Neuronal stem cell (in vitro differentiated cells): ENCODE measurements around the gene DCTN1.
A peak's percentile ranks its signal among the peaks of the same experiment; 100 is the strongest.

Source experiments
- DNase-seq: peaks from one replicate; pipeline ENCODE4 v3.0.0-alpha.2; 2013; ENCODE audit warnings: low spot score
- H2AFZ ChIP-seq: one replicate; pipeline ENCODE4 v1.6.1; 2013; ENCODE audit warnings: mild to moderate bottlenecking, low read length, inconsistent platforms
- H2AK5ac ChIP-seq: 2 replicates; pipeline ENCODE4 v1.6.1; 2013; ENCODE audit warnings: low read depth, mild to moderate bottlenecking, inconsistent platforms, low read length, moderate library complexity, mixed read lengths
- H2BK120ac ChIP-seq: 2 replicates; pipeline ENCODE4 v1.6.1; 2013; ENCODE audit warnings: low read depth, mild to moderate bottlenecking, inconsistent platforms, low read length, moderate library complexity, mixed read lengths
- H2BK12ac ChIP-seq: one replicate; pipeline ENCODE4 v1.6.1; 2013; ENCODE audit warnings: low read length, inconsistent platforms
- H2BK15ac ChIP-seq: 2 replicates; pipeline ENCODE4 v1.6.1; 2013; ENCODE audit warnings: mild to moderate bottlenecking, low read length, inconsistent platforms, mixed read lengths
- H2BK5ac ChIP-seq: one replicate; pipeline ENCODE4 v1.6.1; 2013; ENCODE audit warnings: inconsistent platforms, mild to moderate bottlenecking, low read length, moderate library complexity
- H3K14ac ChIP-seq: one replicate; pipeline ENCODE4 v1.6.1; 2013; ENCODE audit warnings: low read length, inconsistent platforms
- H3K18ac ChIP-seq: 2 replicates; pipeline ENCODE4 v1.6.1; 2013; ENCODE audit warnings: low read length, inconsistent platforms
- H3K23ac ChIP-seq: 2 replicates; pipeline ENCODE4 v1.6.1; 2013; ENCODE audit warnings: low read depth, mild to moderate bottlenecking, mixed read lengths, low read length, inconsistent platforms; ENCODE audit not compliant: poor library complexity
- H3K27ac ChIP-seq: replicated peaks from 3 replicates; pipeline ENCODE4 v1.5.1; 2013; ENCODE audit warnings: low read length, inconsistent platforms
- H3K27me3 ChIP-seq, 3 experiments: 2 replicates each; pipeline ENCODE4 v1.6.1; 2013; ENCODE audit warnings: low read length in 3 of 3, mild to moderate bottlenecking in 2 of 3, inconsistent platforms in 1 of 3, low read depth in 1 of 3, mixed read lengths in 1 of 3, moderate library complexity in 1 of 3; ENCODE audit not compliant: control insufficient read depth in 3 of 3, insufficient read depth in 3 of 3
- H3K36me3 ChIP-seq, 2 donors: replicated peaks in 1 of 2; 2 replicates each; pipeline ENCODE4 v1.6.1; 2013; ENCODE audit warnings: low read length in 2 of 2; ENCODE audit not compliant: control insufficient read depth in 2 of 2, insufficient read depth in 2 of 2
- H3K4ac ChIP-seq: 2 replicates; pipeline ENCODE4 v1.6.1; 2013; ENCODE audit warnings: inconsistent platforms, mild to moderate bottlenecking, low read length, moderate library complexity
- H3K4me1 ChIP-seq, 2 donors: 1 replicate in 1 of 2; 2 replicates in 1 of 2; pipeline ENCODE4 v1.6.1; 2013; ENCODE audit warnings: low read length in 2 of 2, low read depth in 1 of 2; ENCODE audit not compliant: control insufficient read depth in 2 of 2, insufficient read depth in 1 of 2
- H3K4me2 ChIP-seq: one replicate; pipeline ENCODE4 v1.6.1; 2013; ENCODE audit warnings: mild to moderate bottlenecking, low read length, inconsistent platforms; ENCODE audit not compliant: insufficient read depth, poor library complexity, severe bottlenecking
- H3K4me3 ChIP-seq, 2 donors: 2 replicates each; pipeline ENCODE4 v1.5.1; 2013; ENCODE audit warnings: low read length in 2 of 2, mild to moderate bottlenecking in 2 of 2, inconsistent platforms in 1 of 2, moderate library complexity in 1 of 2
- H3K79me1 ChIP-seq: one replicate; pipeline ENCODE4 v1.6.1; 2013; ENCODE audit warnings: low read depth, mild to moderate bottlenecking, inconsistent platforms, low read length, moderate library complexity
- H3K9ac ChIP-seq: one replicate; pipeline ENCODE4 v1.6.1; 2013; ENCODE audit warnings: mild to moderate bottlenecking, low read depth, low read length, inconsistent platforms; ENCODE audit not compliant: poor library complexity
- H3K9me3 ChIP-seq, 2 donors: replicated peaks in 1 of 2; 2 replicates each; pipeline versions ENCODE3 to v1.6.1; 2013; ENCODE audit warnings: low read length in 2 of 2, mild to moderate bottlenecking in 2 of 2, inconsistent platforms in 1 of 2, low read depth in 1 of 2, mixed read lengths in 1 of 2, moderate library complexity in 1 of 2; ENCODE audit not compliant: control insufficient read depth in 2 of 2, insufficient read depth in 1 of 2
- H4K8ac ChIP-seq: one replicate; pipeline ENCODE4 v1.6.1; 2013; ENCODE audit warnings: low read depth, mild to moderate bottlenecking, inconsistent platforms, low read length, moderate library complexity
- H4K91ac ChIP-seq: one replicate; pipeline ENCODE4 v1.6.1; 2013; ENCODE audit warnings: low read length, low read depth, mild to moderate bottlenecking, inconsistent platforms; ENCODE audit not compliant: poor library complexity
- WGBS, 2 donors: extraction: QIAGEN DNeasy Blood & Tissue Kit; methylation state at CpG; one replicate each; pipeline ENCODE4 v1.1.7; 2013; ENCODE audit warnings: missing lambda C conversion rate in 2 of 2, mixed read lengths in 1 of 2; ENCODE audit not compliant: insufficient read length in 2 of 2, insufficient replicate concordance in 1 of 2; ENCODE audit errors: extremely low coverage in 2 of 2; 5-methylcytosine and 5-hydroxymethylcytosine counted together

DCTN1 gene

GRCh38 chr2:74415762-74416395, 35.8 kb upstream of the DCTN1 start:
- Histone ChIP-seq H4K8ac (peak overlapping the region; percentile 54), H3K23ac (no peak overlapping the region), H2BK120ac (no peak overlapping the region), H3K9ac (no peak overlapping the region), H3K27me3 (no peaks in the 10 kb centered on the region), H2AK5ac (peak overlapping the region; percentile 60), H2AFZ (no peak overlapping the region), H2BK15ac (peak overlapping the region; percentile 9), H3K4me2 (no peak overlapping the region), H3K4ac (no peak overlapping the region), H2BK5ac (no peak overlapping the region), H3K4me3 (no peak overlapping the region), H3K79me1 (no peaks in the 10 kb centered on the region), H4K91ac (no peak overlapping the region), H3K36me3 (no peaks in the 10 kb centered on the region), H3K14ac (no peak overlapping the region), H3K9me3 (peaks cover 0 to 3% of the 10 kb centered on the region in 2 donors), H3K27ac (no peak overlapping the region), H3K4me1 (peaks cover 0 to 2% of the 10 kb centered on the region in 2 donors), H3K18ac (no peak overlapping the region), H2BK12ac (no peak overlapping the region)
- no CpG with 5 or more reads among the region's 35 CpGs for WGBS, 2 donors
- DNase-seq = no peak

- no peak overlapping the region for H2BK5ac ChIP-seq
- H3K79me1 ChIP-seq = no peaks in the 10 kb centered on the region
- H4K8ac ChIP-seq = peak overlapping the region; percentile 54
- no peaks in the 10 kb centered on the region for H3K36me3 ChIP-seq
- H2AK5ac ChIP-seq = peak overlapping the region; percentile 60
- H3K23ac ChIP-seq = no peak overlapping the region
- H3K27me3 ChIP-seq = no peaks in the 10 kb centered on the region
- no peak overlapping the region for H3K27ac ChIP-seq
- H2BK12ac ChIP-seq = no peak overlapping the region
- H3K9ac ChIP-seq = peak overlapping the region; percentile 56
- H3K4me3 ChIP-seq = no peak overlapping the region
- no peak for DNase-seq
- peaks cover 0 to 3% of the 10 kb centered on the region in 2 donors for H3K9me3 ChIP-seq
- H3K18ac ChIP-seq = no peak overlapping the region
- H3K4me1 ChIP-seq = peaks cover 0 to 2% of the 10 kb centered on the region in 2 donors
- peak overlapping the region; percentile 53 for H2BK120ac ChIP-seq
- no peak overlapping the region for H4K91ac ChIP-seq
- H3K4ac ChIP-seq = no peak overlapping the region
- peak overlapping the region; percentile 9 for H2BK15ac ChIP-seq
- no peak overlapping the region for H2AFZ ChIP-seq
- WGBS, 2 donors = no CpG with 5 or more reads among the region's 66 CpGs
- H3K4me2 ChIP-seq = no peak overlapping the region
- no peak overlapping the region for H3K14ac ChIP-seq
Observed at GRCh38 chr2:74414881-74415761, 35.0 kb upstream of the DCTN1 start.

GRCh38 chr2:74414441-74414840, 34.3 kb upstream of the DCTN1 start:
- no peak overlapping the region for H3K14ac ChIP-seq
- no peak overlapping the region for H4K91ac ChIP-seq
- H3K4ac ChIP-seq = no peak overlapping the region
- no CpG with 5 or more reads among the region's 19 CpGs for WGBS, 2 donors
- H3K4me3 ChIP-seq = no peak overlapping the region
- no peak overlapping the region for H2AFZ ChIP-seq
- no peak overlapping the region for H3K18ac ChIP-seq
- no peaks in the 10 kb centered on the region for H3K79me1 ChIP-seq
- no peak for DNase-seq
- no peak overlapping the region for H3K23ac ChIP-seq
- H3K9me3 ChIP-seq = peaks cover 0 to 3% of the 10 kb centered on the region in 2 donors
- H3K4me2 ChIP-seq = no peak overlapping the region
- no peak overlapping the region for H2BK12ac ChIP-seq
- no peaks in the 10 kb centered on the region for H3K27me3 ChIP-seq
- no peak overlapping the region for H2BK120ac ChIP-seq
- no peak overlapping the region for H3K9ac ChIP-seq
- no peak overlapping the region for H4K8ac ChIP-seq
- H3K4me1 ChIP-seq = peaks cover 0 to 2% of the 10 kb centered on the region in 2 donors
- H3K36me3 ChIP-seq = no peaks in the 10 kb centered on the region
- no peak overlapping the region for H3K27ac ChIP-seq
- H2BK15ac ChIP-seq = no peak overlapping the region
- no peak overlapping the region for H2BK5ac ChIP-seq
- H2AK5ac ChIP-seq = no peak overlapping the region

- Histone ChIP-seq H3K27ac (no peak overlapping the region), H3K9me3 (peaks cover 0 to 3% of the 10 kb centered on the region in 2 donors), H2BK15ac (no peak overlapping the region), H4K91ac (no peak overlapping the region), H2AFZ (no peak overlapping the region), H2BK120ac (no peak overlapping the region), H2BK5ac (no peak overlapping the region), H3K4me3 (peak overlapping the region in 1 of 2 donors; percentile 63), H3K18ac (no peak overlapping the region), H3K4me1 (peaks cover 0 to 2% of the 10 kb centered on the region in 2 donors), H3K4ac (no peak overlapping the region), H3K79me1 (no peaks in the 10 kb centered on the region), H3K14ac (no peak overlapping the region), H3K23ac (no peak overlapping the region), H3K9ac (no peak overlapping the region), H2BK12ac (no peak overlapping the region), H3K36me3 (no peaks in the 10 kb centered on the region), H4K8ac (no peak overlapping the region), H3K4me2 (no peak overlapping the region), H2AK5ac (no peak overlapping the region), H3K27me3 (no peaks in the 10 kb centered on the region)
- no CpG with 5 or more reads among the region's 8 CpGs for WGBS, 2 donors
- DNase-seq = no peak
Observed at GRCh38 chr2:74413001-74413698, 33.0 kb upstream of the DCTN1 start.
